GM10266 (cell line): ENCODE data around the gene FRYL.

Source experiments
- DNase-seq: peaks from one replicate; pipeline ENCODE4 v3.0.0; 2012; ENCODE audit errors: extremely low spot score
- CTCF ChIP-seq: IDR thresholded peaks from 2 replicates; pipeline ENCODE4 v1.5.1; 2012; ENCODE audit warnings: mild to moderate bottlenecking, low read depth; ENCODE audit not compliant: control insufficient read depth, insufficient read depth; ENCODE audit errors: missing control alignments

FRYL gene

GRCh38 chr4:48623182-48623780, 156.8 kb downstream of the FRYL start:
- no peak for DNase-seq

GRCh38 chr4:48620831-48621230, 159.2 kb downstream of the FRYL start:
- no peak for TF ChIP-seq CTCF
- DNase-seq: no peak

More at GRCh38 chr4:48623182-48623780, 156.8 kb downstream of the FRYL start:
- no peak for TF ChIP-seq CTCF

- TF ChIP-seq CTCF: no peak
- no peak for DNase-seq
Observed at GRCh38 chr4:48620093-48620492, 160.0 kb downstream of the FRYL start.

GRCh38 chr4:48604527-48604926, 175.6 kb downstream of the FRYL start:
- no peak for DNase-seq

GRCh38 chr4:48604041-48604440, 176.0 kb downstream of the FRYL start:
- no peak for TF ChIP-seq CTCF
- DNase-seq: no peak

More at GRCh38 chr4:48604527-48604926, 175.6 kb downstream of the FRYL start:
- TF ChIP-seq CTCF: no peak

- no peak for DNase-seq
- no peak for TF ChIP-seq CTCF
Observed at GRCh38 chr4:48603366-48604003, 176.6 kb downstream of the FRYL start.

- no peak for DNase-seq
- TF ChIP-seq CTCF: no peak
Observed at GRCh38 chr4:48602763-48603162, 177.3 kb downstream of the FRYL start.
